Measurements from ENCODE around the gene MAML2. TPM values are rescaled to one million over a fixed set of nuclear protein-coding genes. Genes with fewer than 3 reads are reported as not detected.
A peak's percentile ranks its signal among the peaks of the same experiment; 100 is the strongest.

Gene MAML2
- total RNA-seq, 5 donors from 2014 or later (not counting 1 experiment from before 2014, with no cell fraction given) = 30.4 to 66.7 (median 35.1) TPM

DNA sequence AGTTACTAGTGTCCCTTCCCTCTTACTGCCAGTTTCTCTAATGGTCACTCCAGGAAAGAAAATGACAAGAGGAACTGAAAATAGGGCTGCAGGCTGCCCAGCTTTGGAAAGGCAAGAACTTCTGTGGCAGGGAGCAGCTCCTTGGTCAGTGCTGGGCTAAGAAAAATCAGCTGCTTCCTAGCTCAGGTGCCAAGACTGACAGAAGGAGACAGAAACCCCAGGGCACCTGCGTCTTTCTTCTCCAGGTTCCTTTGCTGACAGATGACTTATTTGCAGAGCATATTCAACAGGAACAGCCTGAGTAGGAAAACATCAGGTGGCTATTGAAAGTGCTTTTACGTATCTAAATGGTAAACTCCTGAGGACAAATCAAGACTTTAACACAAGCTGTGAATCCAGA, 25.4 kb downstream of the MAML2 start:
- WGBS (ENCODE audit: insufficient coverage) = no CpG with 5 or more reads among the region's 2 CpGs
- no peaks in the 10 kb centered on the region for H3K27me3 ChIP-seq (replicated peaks in 1 of 2; ENCODE audit: control insufficient read depth in 2 of 2, extremely low read depth in 1 of 2, insufficient read depth in 2 of 2, low read length in 1 of 2)
- no peaks in the 10 kb centered on the region for H3K9me3 Mint-ChIP-seq
- H3K27me3 Mint-ChIP-seq = no peaks in the 10 kb centered on the region
- no peak overlapping the region for H3K27ac ChIP-seq (ENCODE audit: low read length)
- H3K4me3 Mint-ChIP-seq = peak overlapping the region in 1 of 3 donors; percentile 16
- H3K4me3 ChIP-seq (ENCODE audit: control insufficient read depth in 1 of 2, extremely low read depth in 1 of 2, low read length in 1 of 2) = no peak overlapping the region
- DNase-seq = no peak
- H3K27ac Mint-ChIP-seq = peak overlapping the region; percentile 75 to 86
- no peak for ATAC-seq (replicated peaks in 1 of 4)
- POLR2A ChIA-PET = interaction anchor here in 1 of 2 donors (0.6 to 1.0 kb wide), 2 partner anchors 212 to 263 kb away, joined by 3 to 6 read pairs; no protein-coding TSS in a partner anchor
- peaks cover 50% of the 10 kb centered on the region for H3K36me3 Mint-ChIP-seq
- H3K4me1 ChIP-seq (ENCODE audit: control insufficient read depth in 1 of 2, extremely low read depth in 1 of 2, insufficient read depth in 2 of 2, low read length in 2 of 2) = peaks cover 21 to 33% of the 10 kb centered on the region in 2 experiments
- no peaks in the 10 kb centered on the region for H3K36me3 ChIP-seq (ENCODE audit: control insufficient read depth in 2 of 2, extremely low read depth in 1 of 2, insufficient read depth in 1 of 2, low read length in 1 of 2)
- no peaks in the 10 kb centered on the region for H3K9me3 ChIP-seq
- CTCF ChIA-PET = interaction anchor here in 1 of 2 donors (0.5 to 2.5 kb wide), 2 partner anchors 25 to 311 kb away, joined by 3 to 18 read pairs; partner anchors contain the start of gene MAML2
- peaks cover 97 to 99% (median 98%) of the 10 kb centered on the region in 3 donors for H3K4me1 Mint-ChIP-seq

- peak overlapping the region; percentile 75 to 86 for H3K27ac Mint-ChIP-seq
- DNase-seq = no peak
- H3K36me3 ChIP-seq (ENCODE audit: control insufficient read depth in 2 of 2, extremely low read depth in 1 of 2, insufficient read depth in 1 of 2, low read length in 1 of 2) = no peaks in the 10 kb centered on the region
- H3K27me3 ChIP-seq (replicated peaks in 1 of 2; ENCODE audit: control insufficient read depth in 2 of 2, extremely low read depth in 1 of 2, insufficient read depth in 2 of 2, low read length in 1 of 2) = no peaks in the 10 kb centered on the region
- peaks cover 50% of the 10 kb centered on the region for H3K36me3 Mint-ChIP-seq
- ChIA-PET CTCF (interaction anchor here in 1 of 2 donors (2.5 kb wide), 1 partner anchor 25 kb away, joined by 18 read pairs; the partner anchor contains the start of gene MAML2), POLR2A (interaction anchor here in 1 of 2 donors (1.0 kb wide), 1 partner anchor 262 kb away, joined by 3 read pairs; no protein-coding TSS in a partner anchor)
- no peaks in the 10 kb centered on the region for H3K9me3 Mint-ChIP-seq
- H3K4me1 Mint-ChIP-seq = peaks cover 92 to 97% (median 96%) of the 10 kb centered on the region in 3 donors
- peak overlapping the region in 1 of 3 donors; percentile 46 for H3K4me3 Mint-ChIP-seq
- peaks cover 21 to 33% of the 10 kb centered on the region in 2 experiments for H3K4me1 ChIP-seq (ENCODE audit: control insufficient read depth in 1 of 2, extremely low read depth in 1 of 2, insufficient read depth in 2 of 2, low read length in 2 of 2)
- H3K27me3 Mint-ChIP-seq = no peaks in the 10 kb centered on the region
- no peak for ATAC-seq (replicated peaks in 1 of 4)
- no peak overlapping the region for H3K27ac ChIP-seq (ENCODE audit: low read length)
- no peaks in the 10 kb centered on the region for H3K9me3 ChIP-seq
- H3K4me3 ChIP-seq (ENCODE audit: control insufficient read depth in 1 of 2, extremely low read depth in 1 of 2, low read length in 1 of 2) = no peak overlapping the region
- WGBS (ENCODE audit: insufficient coverage) = no CpG with 5 or more reads among the region's 3 CpGs
Observed at GRCh38 chr11:96316869-96317268, 26.1 kb downstream of the MAML2 start.

DNA sequence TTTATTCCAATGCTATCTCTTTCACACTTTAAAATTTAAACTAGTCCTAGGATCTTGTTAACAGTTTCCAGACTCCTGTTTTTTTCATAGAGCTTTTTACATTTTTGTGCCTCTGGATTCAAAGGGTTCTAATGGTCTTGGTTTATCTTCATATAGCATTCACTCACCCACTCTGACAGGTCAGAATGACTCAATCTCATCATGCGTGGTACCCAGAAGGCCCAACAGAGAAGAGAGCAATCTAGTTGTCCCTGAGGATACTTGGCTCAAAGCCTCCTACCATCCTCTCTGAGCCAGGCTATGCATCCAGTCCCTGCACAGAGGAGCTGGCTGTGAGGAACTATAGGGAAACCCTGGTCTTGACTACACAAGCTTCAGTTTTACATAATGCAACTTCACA, 27.5 kb downstream of the MAML2 start:
- Histone ChIP-seq H3K27ac (ENCODE audit: low read length) (no peak overlapping the region), H3K4me3 (ENCODE audit: control insufficient read depth in 1 of 2, extremely low read depth in 1 of 2, low read length in 1 of 2) (no peak overlapping the region), H3K9me3 (no peaks in the 10 kb centered on the region), H3K27me3 (replicated peaks in 1 of 2; ENCODE audit: control insufficient read depth in 2 of 2, extremely low read depth in 1 of 2, insufficient read depth in 2 of 2, low read length in 1 of 2) (no peaks in the 10 kb centered on the region), H3K4me1 (ENCODE audit: control insufficient read depth in 1 of 2, extremely low read depth in 1 of 2, insufficient read depth in 2 of 2, low read length in 2 of 2) (peaks cover 21 to 29% of the 10 kb centered on the region in 2 experiments), H3K36me3 (ENCODE audit: control insufficient read depth in 2 of 2, extremely low read depth in 1 of 2, insufficient read depth in 1 of 2, low read length in 1 of 2) (peaks cover 0 to 3% of the 10 kb centered on the region in 2 donors)
- H3K27me3 Mint-ChIP-seq = no peaks in the 10 kb centered on the region
- H3K4me3 Mint-ChIP-seq = peak overlapping the region in 1 of 3 donors; percentile 46
- H3K4me1 Mint-ChIP-seq = peaks cover 92 to 97% (median 96%) of the 10 kb centered on the region in 3 donors
- no peaks in the 10 kb centered on the region for H3K9me3 Mint-ChIP-seq
- DNase-seq = no peak
- H3K36me3 Mint-ChIP-seq = peaks cover 46% of the 10 kb centered on the region
- peak overlapping the region; percentile 75 to 86 for H3K27ac Mint-ChIP-seq
- ChIA-PET CTCF (interaction anchor here in 1 of 2 donors (1.2 kb wide), 1 partner anchor 27 kb away, joined by 6 read pairs; the partner anchor contains the start of gene MAML2), POLR2A (no interaction called here)
- WGBS (ENCODE audit: insufficient coverage) = 20% methylated on average over 1 of the region's 1 CpG
- ATAC-seq (replicated peaks in 1 of 4) = no peak

GRCh38 chr11:96314326-96315020, 28.5 kb downstream of the MAML2 start:
- peaks cover 43% of the 10 kb centered on the region for H3K36me3 Mint-ChIP-seq
- Histone ChIP-seq H3K4me3 (ENCODE audit: control insufficient read depth in 1 of 2, extremely low read depth in 1 of 2, low read length in 1 of 2) (no peak overlapping the region), H3K9me3 (no peaks in the 10 kb centered on the region), H3K36me3 (ENCODE audit: control insufficient read depth in 2 of 2, extremely low read depth in 1 of 2, insufficient read depth in 1 of 2, low read length in 1 of 2) (peaks cover 0 to 3% of the 10 kb centered on the region in 2 donors), H3K27ac (ENCODE audit: low read length) (peak overlapping the region; percentile 3), H3K27me3 (replicated peaks in 1 of 2; ENCODE audit: control insufficient read depth in 2 of 2, extremely low read depth in 1 of 2, insufficient read depth in 2 of 2, low read length in 1 of 2) (no peaks in the 10 kb centered on the region), H3K4me1 (ENCODE audit: control insufficient read depth in 1 of 2, extremely low read depth in 1 of 2, insufficient read depth in 2 of 2, low read length in 2 of 2) (peaks cover 21 to 29% of the 10 kb centered on the region in 2 experiments)
- 0% methylated on average over 1 of the region's 4 CpGs for WGBS (ENCODE audit: insufficient coverage)
- H3K4me1 Mint-ChIP-seq = peaks cover 89 to 93% (median 92%) of the 10 kb centered on the region in 3 donors
- ChIA-PET POLR2A (no interaction called here), CTCF (interaction anchor here in 1 of 2 donors (0.6 to 0.9 kb wide), 3 partner anchors 25 to 479 kb away, joined by 3 read pairs; no protein-coding TSS in a partner anchor)
- H3K27me3 Mint-ChIP-seq = no peaks in the 10 kb centered on the region
- DNase-seq = peak in 1 of 35 experiments; percentile 17
- H3K4me3 Mint-ChIP-seq = peak overlapping the region; percentile 8 to 46 (median 11)
- H3K9me3 Mint-ChIP-seq = no peaks in the 10 kb centered on the region
- peak overlapping the region; percentile 88 for H3K27ac Mint-ChIP-seq
- ATAC-seq (replicated peaks in 1 of 4) = peak; percentile 31 to 75 (median 55)

DNA sequence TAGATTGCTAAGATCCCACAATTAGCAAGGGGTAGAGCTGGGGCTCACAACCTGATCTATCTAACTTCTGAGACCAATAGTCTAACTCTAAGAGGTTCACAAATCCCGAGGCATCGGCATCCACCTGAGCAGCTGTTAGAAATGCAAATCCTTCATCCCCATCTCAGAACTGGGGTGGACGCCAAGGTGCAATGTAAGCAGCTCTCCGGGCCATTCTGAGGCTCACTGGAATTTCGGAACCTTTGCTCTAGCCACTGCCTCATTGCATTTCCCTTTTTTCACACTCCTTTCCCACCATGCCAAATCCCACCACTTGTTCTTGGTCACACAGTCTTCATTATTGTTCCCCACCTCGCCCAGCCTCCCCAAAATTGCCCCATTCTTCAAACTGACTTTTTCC, 29.8 kb downstream of the MAML2 start:
- ChIA-PET POLR2A (interaction anchor here in 1 of 2 donors (0.7 kb wide), 1 partner anchor 48 kb away, joined by 3 read pairs; no protein-coding TSS in a partner anchor), CTCF (interaction anchor here (1.0 to 1.6 kb wide), 3 partner anchors 29 to 221 kb away, joined by 3 to 9 read pairs (median 4); partner anchors contain the start of gene MAML2 (in 1 of the 2))

GRCh38 chr11:96311120-96311568, 31.9 kb downstream of the MAML2 start:
- CTCF ChIA-PET = interaction anchor here in 1 of 2 donors (2.7 kb wide), 1 partner anchor 32 kb away, joined by 13 read pairs; the partner anchor contains the start of gene MAML2
- Mint-ChIP-seq H3K36me3 (peaks cover 25% of the 10 kb centered on the region), H3K9me3 (no peaks in the 10 kb centered on the region), H3K27ac (peak overlapping the region; percentile 75 to 81), H3K4me1 (peaks cover 88 to 93% (median 90%) of the 10 kb centered on the region in 3 donors), H3K4me3 (no peak overlapping the region), H3K27me3 (no peaks in the 10 kb centered on the region)
- ATAC-seq (replicated peaks in 1 of 4) = no peak
- H3K9me3 ChIP-seq = no peaks in the 10 kb centered on the region
- DNase-seq = no peak
- POLR2A ChIA-PET = interaction anchor here (0.5 to 0.7 kb wide), 3 partner anchors 11 to 34 kb away, joined by 3 to 5 read pairs (median 4); no protein-coding TSS in a partner anchor
- H3K27me3 ChIP-seq (replicated peaks in 1 of 2; ENCODE audit: control insufficient read depth in 2 of 2, extremely low read depth in 1 of 2, insufficient read depth in 2 of 2, low read length in 1 of 2) = no peaks in the 10 kb centered on the region
- H3K27ac ChIP-seq (ENCODE audit: low read length) = no peak overlapping the region
- no CpG with 5 or more reads among the region's 2 CpGs for WGBS (ENCODE audit: insufficient coverage)
- H3K4me3 ChIP-seq (ENCODE audit: control insufficient read depth in 1 of 2, extremely low read depth in 1 of 2, low read length in 1 of 2) = no peak overlapping the region
- H3K4me1 ChIP-seq (ENCODE audit: control insufficient read depth in 1 of 2, extremely low read depth in 1 of 2, insufficient read depth in 2 of 2, low read length in 2 of 2) = peaks cover 19 to 34% of the 10 kb centered on the region in 2 experiments
- H3K36me3 ChIP-seq (ENCODE audit: control insufficient read depth in 2 of 2, extremely low read depth in 1 of 2, insufficient read depth in 1 of 2, low read length in 1 of 2) = peaks cover 0 to 3% of the 10 kb centered on the region in 2 donors

More for the DNA sequence above, 29.8 kb downstream of the MAML2 start:
- H3K4me3 ChIP-seq (ENCODE audit: control insufficient read depth in 1 of 2, extremely low read depth in 1 of 2, low read length in 1 of 2) = no peak overlapping the region
- no peak for DNase-seq
- H3K9me3 ChIP-seq = no peaks in the 10 kb centered on the region
- WGBS (ENCODE audit: insufficient coverage) = 98% methylated on average over 5 of the region's 6 CpGs
- Mint-ChIP-seq H3K27ac (peak overlapping the region; percentile 88), H3K36me3 (peaks cover 37% of the 10 kb centered on the region), H3K4me1 (peaks cover 89 to 93% (median 92%) of the 10 kb centered on the region in 3 donors), H3K9me3 (no peaks in the 10 kb centered on the region), H3K4me3 (no peak overlapping the region), H3K27me3 (no peaks in the 10 kb centered on the region)
- H3K27me3 ChIP-seq (replicated peaks in 1 of 2; ENCODE audit: control insufficient read depth in 2 of 2, extremely low read depth in 1 of 2, insufficient read depth in 2 of 2, low read length in 1 of 2) = no peaks in the 10 kb centered on the region
- ATAC-seq (replicated peaks in 1 of 4) = no peak
- peaks cover 0 to 3% of the 10 kb centered on the region in 2 donors for H3K36me3 ChIP-seq (ENCODE audit: control insufficient read depth in 2 of 2, extremely low read depth in 1 of 2, insufficient read depth in 1 of 2, low read length in 1 of 2)
- H3K4me1 ChIP-seq (ENCODE audit: control insufficient read depth in 1 of 2, extremely low read depth in 1 of 2, insufficient read depth in 2 of 2, low read length in 2 of 2) = peaks cover 21 to 26% of the 10 kb centered on the region in 2 experiments
- H3K27ac ChIP-seq (ENCODE audit: low read length) = no peak overlapping the region
